DMS153 treated with DMSO at 0.1 percent for 48 hours (cell line): ENCODE measurements around the gene RCVRN.

Source experiments
- DNase-seq: peaks from one replicate; lab custom pipeline; 2025; ENCODE audit not compliant: unreplicated experiment; lab: John Stamatoyannopoulos, UW

Gene RCVRN

DNA sequence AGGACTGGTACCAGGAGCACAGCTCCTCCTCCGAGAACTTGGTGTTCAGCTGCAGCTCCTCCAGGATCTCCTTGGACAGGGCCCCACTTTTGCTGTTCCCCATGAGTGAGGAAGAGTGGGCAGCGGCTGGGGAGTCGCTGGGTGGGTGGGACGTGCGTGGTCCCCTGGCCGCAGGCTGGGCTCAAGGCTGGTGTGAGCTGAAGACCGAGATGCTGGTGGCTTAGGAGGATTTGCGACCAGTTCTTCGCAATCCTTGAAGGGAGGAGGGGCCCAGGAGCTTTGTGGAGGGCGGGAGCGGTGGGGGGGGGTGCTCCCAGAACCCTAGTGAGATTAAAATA, at the start of gene RCVRN:
RCVRN (minus strand) TSS at position 194 of the 338 bp plus-strand sequence; CDS start at position 103, 91 bp downstream.
- no peak for DNase-seq

DNA sequence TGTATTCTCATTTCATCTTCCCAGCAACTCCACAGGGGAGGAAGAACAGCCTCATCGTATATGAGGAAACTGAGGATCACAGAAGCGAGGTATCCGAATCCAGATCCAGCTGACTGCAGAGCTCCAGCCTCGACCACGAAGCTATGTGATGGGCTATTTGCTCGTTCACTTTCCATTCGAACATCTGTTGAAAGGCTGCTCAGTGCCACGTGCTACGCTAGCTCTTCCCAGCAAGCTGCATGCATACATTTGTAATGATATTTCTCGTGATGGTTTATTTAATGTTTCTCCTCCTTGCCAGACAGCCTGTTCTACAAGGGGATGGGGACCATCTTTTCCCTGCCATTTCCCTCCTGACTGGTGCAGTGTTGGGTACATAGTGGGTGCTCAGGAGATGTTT, 48.4 kb upstream of the RCVRN start:
- DNase-seq = no peak

DNA sequence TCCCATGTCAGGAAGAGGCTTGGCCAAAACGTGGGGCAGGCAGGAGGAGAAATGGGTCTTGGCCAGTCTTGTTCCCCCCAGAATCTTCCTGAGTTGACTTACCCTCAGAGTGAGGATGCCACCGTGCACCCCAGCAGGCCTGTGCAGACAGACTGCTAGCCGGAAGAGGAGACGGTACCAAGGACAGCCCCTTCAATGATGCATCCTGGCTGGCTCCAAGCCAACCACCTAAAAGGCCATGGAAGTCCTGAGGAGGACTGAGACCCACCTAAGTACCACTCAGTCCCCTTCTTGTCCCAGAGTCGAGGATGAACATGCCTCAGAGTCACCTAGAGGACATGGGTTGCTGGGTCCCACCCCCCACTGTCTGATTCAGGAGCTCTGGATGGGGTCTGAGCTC, 46.7 kb upstream of the RCVRN start:
- DNase-seq = no peak

DNA sequence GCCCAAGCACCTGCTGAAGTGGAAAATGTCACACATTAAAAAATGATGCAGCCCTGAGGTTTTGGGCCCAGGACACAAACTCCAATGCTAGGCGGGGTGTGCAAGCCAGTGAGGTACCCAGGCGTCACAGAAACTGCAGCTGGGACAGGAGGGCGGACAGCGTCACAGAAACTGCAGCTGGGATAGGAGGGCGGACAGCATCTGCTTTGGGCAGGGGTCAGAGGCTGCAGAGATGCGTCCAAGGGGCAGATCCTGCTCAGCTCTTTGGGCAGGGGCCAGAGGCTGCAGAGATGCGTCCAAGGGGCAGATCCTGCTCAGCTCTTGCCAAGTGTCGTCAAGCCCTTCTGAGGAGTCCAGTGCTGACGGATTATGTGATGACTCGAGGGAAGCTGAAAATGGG, 43.9 kb upstream of the RCVRN start:
- no peak for DNase-seq

DNA sequence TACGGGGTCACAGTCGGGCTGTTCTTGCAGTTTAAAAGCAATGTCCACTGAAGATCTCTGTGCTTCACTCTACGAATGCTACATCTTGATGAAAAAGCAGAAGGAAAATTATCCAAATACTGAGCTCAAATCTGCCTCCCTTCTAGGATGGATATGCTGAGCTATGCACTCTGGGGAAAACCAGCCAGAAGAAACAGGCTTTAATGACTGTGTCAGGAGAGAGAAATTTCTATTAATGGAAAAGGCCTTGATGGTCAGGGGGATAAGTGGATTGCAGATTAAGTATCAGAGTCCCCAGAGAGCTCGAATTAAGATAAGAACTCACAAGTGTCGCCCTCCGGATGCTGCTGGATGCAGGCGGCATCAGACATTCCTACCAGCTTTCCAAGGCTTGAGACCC, 39.6 kb upstream of the RCVRN start:
- no peak for DNase-seq

DNA sequence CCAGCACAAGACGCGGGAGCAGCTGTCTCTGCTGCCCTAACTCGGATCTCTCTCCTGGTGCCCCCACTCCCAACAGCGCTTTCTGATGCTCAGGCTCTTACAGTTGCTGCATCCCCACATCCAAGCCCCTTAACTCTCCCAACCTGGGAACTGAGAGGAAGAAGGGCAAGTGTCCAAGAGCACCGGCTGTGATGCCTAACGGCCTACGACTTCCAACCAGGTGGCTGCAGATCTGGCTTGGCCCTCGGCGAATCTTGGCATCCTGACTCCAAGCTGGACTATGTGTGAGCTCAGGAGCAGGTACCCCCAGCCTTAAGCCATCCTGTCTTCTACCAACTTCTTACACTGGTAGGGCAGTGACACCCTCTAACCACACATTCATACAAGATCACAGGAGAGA, 38.3 kb upstream of the RCVRN start:
- no peak for DNase-seq

DNA sequence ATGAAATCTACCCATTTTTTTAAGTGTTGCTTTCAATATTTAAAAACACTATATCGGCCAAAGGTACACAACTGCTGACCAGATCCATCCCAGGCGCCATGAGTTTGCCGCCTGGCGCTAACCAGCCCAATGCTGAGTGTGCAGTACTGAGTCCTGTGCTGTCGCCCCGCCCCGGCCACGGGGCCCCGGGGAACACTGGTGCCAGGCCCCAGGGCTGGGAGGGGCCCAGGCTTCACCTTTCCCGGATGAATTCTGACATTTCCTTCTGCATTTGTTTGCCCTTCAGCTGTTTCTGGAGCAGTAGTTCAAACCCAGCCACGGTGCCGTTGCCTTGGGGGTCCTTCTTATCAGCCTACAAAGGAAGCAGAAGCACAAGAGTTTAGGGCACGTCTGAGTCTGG, 37.8 kb upstream of the RCVRN start:
- DNase-seq = no peak

DNA sequence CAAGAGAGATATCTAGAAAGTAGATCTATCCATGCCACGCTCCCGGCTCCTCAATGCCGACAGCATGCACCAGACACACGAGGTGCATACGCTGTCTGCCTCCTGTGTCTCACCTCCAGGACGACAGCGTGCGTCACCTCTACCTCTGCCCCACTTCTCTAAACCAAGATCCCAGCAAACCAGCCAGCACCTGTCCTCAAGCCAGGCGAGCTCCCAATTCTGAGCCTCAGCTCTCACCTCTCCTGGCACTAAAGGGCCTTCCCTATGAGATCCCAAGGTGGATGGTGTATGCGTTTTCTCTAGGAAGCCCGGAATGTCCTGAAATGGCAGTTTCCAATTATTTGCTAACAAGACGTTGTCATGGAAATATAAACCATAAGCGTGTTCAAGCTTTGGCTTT, 36.2 kb upstream of the RCVRN start:
- DNase-seq = no peak

DNA sequence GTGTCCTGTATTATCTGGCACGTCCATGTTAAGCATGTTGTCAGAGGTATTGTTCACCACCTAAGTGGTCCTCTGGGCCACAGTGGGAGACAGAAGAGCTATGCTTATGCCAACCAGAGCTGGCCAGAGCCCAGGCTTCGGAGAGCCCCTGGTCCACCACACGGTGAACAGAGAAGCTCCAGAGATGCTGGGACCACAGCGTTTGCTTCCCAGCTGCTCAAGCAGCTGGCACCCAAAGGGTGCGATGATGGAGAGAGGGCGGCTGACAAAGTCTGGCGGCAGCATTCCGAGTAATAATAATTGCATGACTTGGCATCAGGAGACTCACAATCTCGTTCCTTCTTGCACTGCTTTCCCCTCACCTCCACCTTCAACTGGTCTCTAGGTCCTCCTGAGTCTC, 35.8 kb upstream of the RCVRN start:
- DNase-seq = no peak

DNA sequence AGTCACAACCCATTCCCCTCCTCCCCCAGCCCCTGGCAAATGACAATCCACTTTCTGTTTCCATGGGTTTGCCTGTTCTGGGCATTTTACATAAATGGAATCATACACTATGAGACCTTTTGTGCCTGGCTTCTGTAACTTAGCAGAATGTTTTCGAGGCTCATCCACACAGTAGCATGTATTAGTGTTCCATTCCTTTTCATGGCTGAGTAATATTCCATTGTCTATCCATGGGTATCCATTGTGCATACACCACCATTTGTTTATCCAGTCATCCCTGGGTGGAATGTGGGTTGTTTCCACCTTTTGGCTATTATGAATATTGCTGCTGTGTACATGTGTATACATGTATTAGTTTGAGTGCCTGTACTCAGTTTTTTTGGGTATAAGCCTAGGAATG, 33.7 kb upstream of the RCVRN start:
- DNase-seq = no peak

DNA sequence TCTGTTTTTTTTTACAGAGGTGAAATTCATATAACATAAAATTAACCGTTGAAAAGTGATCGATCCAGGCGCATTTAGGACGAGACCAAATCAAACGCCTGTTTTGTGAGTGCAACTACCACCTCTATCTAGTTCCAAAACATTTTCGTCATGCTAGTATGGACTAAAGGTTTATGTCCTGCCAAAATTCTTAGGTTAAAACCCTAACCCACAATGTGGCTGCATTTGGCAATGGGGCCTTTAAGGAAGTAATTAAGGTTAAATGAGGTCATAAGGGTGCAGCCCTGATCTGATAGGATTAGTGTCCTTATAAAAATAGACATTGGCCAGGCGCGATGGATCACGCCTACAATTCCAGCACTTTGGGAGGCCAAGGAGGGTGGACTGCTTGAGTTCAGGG, 32.8 kb upstream of the RCVRN start:
- no peak for DNase-seq

DNA sequence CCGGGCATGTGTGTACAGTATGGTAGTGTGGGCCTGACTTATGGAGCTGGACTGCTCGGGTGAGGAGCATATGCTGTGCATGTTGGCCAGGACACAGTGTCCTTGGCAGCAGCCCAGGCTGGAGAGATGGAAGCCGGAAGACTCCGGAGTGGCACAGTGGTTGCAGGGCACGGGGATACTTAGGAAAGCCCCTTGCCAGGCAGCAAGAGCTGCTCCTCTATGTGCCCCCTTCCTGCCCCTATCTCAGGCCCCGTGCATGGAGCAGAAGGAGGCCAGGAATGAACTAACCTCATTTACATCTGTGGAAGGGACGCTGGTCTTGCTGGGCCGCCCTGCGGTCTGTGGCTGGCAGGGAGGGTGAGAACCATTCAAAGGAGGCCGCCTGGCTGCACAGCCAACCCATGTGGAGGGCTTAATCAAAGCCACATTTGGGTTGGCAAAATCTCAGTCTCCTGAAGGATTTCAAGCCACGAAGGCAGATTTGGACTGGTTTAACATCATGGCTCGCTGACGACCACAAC, 32.2 kb upstream of the RCVRN start:
- DNase-seq = no peak

DNA sequence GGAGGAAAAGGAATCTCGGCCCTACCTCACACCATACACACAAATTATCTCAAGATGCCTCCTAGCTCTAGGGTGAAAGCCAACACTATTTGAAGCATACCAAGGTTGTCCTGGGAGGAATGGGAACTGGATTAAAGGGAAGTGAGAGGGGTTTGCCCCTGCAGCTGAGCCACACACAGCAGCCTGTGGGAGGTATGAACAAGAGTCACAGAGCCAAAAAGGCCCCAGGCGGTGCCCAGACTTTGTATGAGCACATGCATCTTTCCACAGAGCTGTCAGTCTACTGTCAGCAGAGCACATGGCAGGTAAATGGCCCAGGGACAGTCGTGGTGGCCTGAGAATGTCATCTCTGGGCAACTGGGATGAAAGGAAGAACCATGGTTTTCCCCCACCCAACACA, 31.0 kb upstream of the RCVRN start:
- no peak for DNase-seq

DNA sequence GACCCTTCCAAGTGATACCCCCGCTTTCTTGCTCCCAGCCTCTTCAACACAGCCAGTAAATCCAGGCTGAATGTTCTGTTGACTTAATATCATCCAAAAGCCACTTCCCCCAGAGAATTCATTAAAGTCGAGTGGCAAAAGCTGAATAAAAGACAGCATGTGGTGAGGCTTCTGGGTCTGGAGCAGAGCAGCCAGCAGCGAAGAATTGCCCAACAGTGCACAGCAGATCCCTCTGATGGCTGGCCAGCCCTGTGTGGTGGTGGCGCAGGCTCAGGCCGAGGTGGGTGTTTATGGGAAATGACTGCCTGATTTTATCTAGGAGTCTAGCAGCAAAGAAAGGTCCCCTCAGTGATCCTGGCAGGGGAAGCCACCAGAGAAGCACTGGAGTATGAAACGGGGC, 30.3 kb upstream of the RCVRN start:
- DNase-seq = no peak

DNA sequence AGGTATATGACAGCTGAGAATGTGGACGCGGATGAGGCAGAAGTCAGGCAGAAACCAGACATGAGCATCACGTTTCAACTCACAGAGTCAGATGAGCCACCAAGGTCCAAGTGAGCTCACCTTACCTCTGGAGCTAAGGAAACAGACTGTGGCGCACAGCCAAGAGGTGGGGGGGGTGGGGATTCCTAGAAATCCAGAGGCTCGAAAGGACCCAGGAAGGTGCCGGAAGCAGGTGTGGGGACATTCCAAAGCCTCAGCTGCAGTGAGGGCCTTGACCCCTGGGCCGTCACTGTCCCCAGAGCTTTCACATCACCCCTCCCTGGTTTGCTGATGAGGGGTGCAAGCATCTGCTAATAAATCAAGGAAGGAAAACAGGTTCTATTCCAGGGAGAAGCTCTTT, 29.3 kb upstream of the RCVRN start:
- no peak for DNase-seq

DNA sequence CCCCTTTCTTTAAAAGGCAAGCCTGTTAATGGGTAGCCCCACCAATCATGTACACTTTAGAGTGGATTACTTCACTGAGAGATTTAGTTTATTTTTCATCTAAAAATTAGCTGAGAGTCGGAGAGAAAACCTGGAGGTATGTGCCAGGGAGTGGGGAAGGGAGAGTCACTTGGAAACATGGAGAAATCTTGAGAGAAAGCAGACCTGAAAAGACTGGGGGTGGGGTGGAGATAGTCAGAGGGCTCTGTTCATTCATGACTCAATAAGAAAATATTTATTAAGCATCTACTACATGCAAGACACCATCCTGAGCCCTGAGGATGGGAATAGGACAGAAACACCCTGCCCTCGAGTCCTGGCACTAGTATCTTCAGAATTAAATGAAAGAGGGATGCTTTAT, 27.4 kb upstream of the RCVRN start:
- no peak for DNase-seq

DNA sequence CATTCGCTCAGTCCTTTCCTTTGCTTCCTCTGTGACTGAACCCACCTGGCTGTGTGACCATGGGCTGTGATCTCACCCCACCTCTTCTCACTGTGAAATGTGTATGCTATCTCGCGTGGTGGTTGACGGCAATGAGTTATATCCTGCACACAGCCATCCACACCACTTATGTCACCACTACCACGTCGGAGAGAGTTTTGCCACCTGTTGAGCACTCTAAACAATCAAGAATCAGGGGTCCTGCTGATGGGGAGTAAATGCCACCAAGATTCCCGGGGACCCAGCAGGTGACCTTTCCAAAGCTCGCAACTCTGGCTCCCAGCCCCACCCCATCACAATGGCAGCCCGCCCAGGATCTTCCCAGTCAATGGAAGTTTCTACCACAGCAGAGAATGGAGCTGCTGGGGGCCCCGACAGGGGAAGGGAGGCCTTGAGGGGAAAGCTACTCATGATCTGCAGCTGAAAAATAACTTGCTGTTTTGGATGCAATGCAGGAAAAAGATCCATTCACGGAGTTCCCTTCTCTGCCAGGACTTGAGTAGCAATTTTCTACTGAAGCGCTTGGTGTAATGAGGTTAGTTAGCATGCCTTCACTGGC, 26.2 kb upstream of the RCVRN start:
- no peak for DNase-seq

DNA sequence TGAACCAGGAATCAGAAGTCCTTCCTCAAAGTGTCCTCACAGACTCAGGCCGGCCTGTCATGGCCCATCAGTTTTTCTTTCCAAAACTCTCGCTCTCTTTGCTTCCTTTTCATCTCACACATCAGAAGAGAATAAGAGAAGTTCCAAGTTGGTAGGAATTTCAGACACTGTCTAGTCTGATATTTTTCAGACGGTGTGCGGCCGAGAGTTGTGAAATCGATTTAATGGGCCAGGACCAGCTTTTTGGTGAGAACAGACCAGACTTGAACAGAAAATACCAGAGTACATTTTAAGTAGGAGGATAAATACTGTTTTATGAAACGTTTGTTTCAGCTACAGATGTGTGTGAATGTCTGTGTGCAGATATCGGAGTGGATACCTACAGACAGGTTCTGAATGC, 24.8 kb upstream of the RCVRN start:
- DNase-seq = no peak

DNA sequence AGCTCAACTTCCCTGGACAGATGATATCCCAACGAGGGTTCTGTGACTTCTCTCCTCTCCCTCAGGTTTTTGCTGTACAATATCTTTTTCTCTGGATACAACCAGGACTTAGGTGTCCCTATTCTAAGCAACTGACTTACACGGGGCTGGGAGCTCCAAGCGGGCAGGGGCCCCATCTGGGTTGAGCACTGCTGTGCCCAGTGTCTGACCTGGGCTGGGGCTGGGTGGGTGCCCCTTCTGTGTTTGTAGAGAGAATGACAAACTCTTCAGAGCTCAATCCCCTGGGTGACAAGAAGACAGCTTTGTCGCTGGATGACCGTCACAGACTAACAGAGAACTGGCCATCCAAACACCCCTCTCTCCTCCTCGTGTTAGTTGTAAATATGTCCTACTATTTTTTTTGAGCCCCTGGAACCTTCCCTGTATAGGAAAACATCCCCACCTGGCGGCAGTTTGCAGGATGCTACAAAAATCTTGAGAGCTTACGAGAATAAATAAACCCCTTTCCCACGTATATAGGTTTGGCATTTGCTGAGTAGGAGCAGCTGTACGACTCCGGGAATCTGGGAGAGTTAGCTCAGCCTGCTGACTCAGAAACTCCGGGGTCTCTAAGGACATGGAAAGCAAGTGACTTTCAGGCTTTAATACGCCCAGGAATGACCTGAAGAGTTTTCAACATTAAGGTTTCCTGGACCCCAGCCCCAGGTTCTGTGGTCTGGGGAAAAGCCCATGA, 23.7 kb upstream of the RCVRN start:
- no peak for DNase-seq

DNA sequence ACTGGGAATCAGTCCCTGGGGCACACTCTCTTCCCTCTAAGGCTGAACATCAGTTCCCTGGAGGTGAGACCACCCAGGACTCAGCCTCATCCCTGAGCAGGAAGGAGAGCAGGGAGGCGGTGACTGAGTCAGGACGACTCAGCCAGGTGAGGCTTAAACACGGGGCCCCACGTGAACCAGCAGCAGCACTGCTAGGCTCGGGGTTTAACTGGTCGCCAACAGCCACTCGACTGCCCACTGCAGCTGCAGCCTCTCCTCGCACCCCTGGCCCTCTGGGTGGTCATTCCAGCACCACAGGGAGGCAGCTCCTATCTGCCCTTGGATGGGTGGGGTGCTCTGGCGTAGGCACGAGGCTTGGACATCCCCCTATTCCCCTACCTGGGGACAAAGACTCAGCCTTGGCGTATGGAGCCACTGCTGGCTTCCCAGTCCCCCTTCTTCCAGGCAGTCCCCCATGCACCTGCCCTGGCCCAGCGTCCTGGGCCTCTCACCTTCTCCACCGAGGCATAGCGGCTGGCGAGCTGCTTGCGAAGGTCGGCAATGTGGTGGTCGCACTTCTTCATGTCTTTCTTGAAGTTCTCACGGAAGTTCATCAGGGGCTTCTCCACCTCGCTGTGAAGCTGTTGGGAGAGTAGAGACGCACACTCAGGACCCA, 21.2 kb upstream of the RCVRN start:
- DNase-seq = no peak

DNA sequence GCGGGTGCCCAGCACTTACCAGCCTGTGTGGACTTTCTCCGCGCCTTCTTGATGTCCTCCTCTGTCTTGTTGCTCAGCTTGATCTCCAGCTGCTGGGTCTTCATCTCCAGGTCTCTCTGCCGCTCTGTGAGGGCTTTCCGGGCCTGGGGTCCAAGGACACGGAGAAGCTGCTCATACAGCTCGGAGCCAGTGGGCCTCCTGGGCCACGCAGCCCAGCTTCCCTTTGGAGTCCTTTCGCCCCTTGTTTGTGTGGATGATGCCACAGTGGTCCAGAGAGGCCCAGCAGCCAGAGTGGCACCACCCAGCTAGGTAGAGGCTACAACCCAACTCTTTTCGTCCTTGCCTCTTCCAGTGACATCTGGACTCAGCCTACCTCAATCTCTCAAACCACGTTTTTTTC, 20.4 kb upstream of the RCVRN start:
- no peak for DNase-seq

DNA sequence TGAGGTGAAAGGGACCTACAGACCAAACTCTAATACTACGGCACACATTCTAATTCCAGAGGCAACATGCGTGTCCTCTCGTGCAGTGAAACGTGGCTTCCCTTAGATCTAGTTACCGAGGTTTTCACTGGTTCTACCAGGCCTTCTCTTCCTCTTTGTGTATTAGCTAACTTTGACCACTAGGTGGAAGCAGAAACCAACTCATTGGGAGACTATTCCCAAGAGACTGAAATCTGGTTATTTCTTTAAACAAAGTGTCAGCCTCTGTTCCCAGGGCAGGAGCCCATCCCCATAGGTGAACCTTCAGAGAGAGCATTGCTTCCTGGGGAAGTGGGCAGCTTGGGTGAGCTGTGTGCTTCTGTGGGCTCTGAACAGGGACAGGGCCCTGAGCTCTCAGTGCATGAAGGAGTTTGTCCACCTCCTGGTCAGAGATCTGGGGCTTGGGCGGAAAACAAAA, 19.7 kb upstream of the RCVRN start:
- DNase-seq = peak; percentile 16
